SU-DHL-6 (cell line): ENCODE data around the gene SLC28A2.

Source experiments
- CTCF ChIP-seq: fragments of 200-600 bp; sonication (generic); IDR thresholded peaks from one replicate; pipeline ENCODE4 v1.5.1; 2017; ENCODE audit warnings: antibody characterized with exemption, mild to moderate bottlenecking, low read length, moderate library complexity; ENCODE audit not compliant: insufficient read depth, poor library complexity, severe bottlenecking
- EZH2phosphoT487 ChIP-seq: fragments of 200-600 bp; sonication (generic), shearing (Covaris generic); conservative IDR thresholded peaks from 2 replicates; pipeline ENCODE4 v1.6.1; 2018; ENCODE audit warnings: mild to moderate bottlenecking, antibody characterized with exemption, low read length, moderate library complexity, mixed read lengths

- TF ChIP-seq CTCF (no peak), EZH2phosphoT487 (no peak)
These were observed 21.6 kb upstream of the SLC28A2 start for GRCh38 chr15:45230245-45230965.
